GM18951 (cell line): ENCODE data around the gene C12orf56.

ENCODE experiments used
- POLR2A ChIP-seq: IDR thresholded peaks from 4 replicates; pipeline ENCODE4 v1.6.1; 2011; ENCODE audit warnings: mild to moderate bottlenecking; ENCODE audit not compliant: insufficient read length, insufficient read depth; ENCODE audit errors: extremely low read depth
- in situ Hi-C: fragments of 300-500 bp; cut with MboI; formaldehyde crosslinking; loops from one replicate; pipeline ENCODE4 v1.12.0; 2022; ENCODE audit warnings: low sequenced_read_pairs, mixed read lengths, inconsistent platforms; ENCODE audit not compliant: unreplicated experiment

Gene C12orf56

GRCh38 chr12:64265839-64266238 is 124.7 kb downstream of the C12orf56 start:
- no peak for TF ChIP-seq POLR2A
- in situ Hi-C loops, result loop anchor here (25.0 kb wide), 1 partner anchor 579 kb away; no protein-coding TSS in a partner anchor

- no peak for TF ChIP-seq POLR2A
- in situ Hi-C loops, result loop anchor here (25.0 kb wide), 1 partner anchor 575 kb away; no protein-coding TSS in a partner anchor
These were observed 128.7 kb downstream of the C12orf56 start for GRCh38 chr12:64261813-64262212.

- TF ChIP-seq POLR2A, result no peak
- in situ Hi-C loops, result loop anchor here (5.0 to 25.0 kb wide), 2 partner anchors 416 to 571 kb away; partner anchors contain the start of gene SRGAP1
These were observed 132.0 kb downstream of the C12orf56 start for GRCh38 chr12:64258576-64258975.

- in situ Hi-C loops, result loop anchor here (5.0 to 25.0 kb wide), 2 partner anchors 414 to 569 kb away; partner anchors contain the start of gene SRGAP1
- no peak for TF ChIP-seq POLR2A
These were observed 134.3 kb downstream of the C12orf56 start for GRCh38 chr12:64256166-64256800.

GRCh38 chr12:64255249-64255648 is 135.3 kb downstream of the C12orf56 start:
- in situ Hi-C loops, result loop anchor here (5.0 to 25.0 kb wide), 2 partner anchors 413 to 568 kb away; partner anchors contain the start of gene SRGAP1
- no peak for TF ChIP-seq POLR2A

GRCh38 chr12:64253356-64253755 is 137.2 kb downstream of the C12orf56 start:
- no peak for TF ChIP-seq POLR2A
- in situ Hi-C loops, result loop anchor here (25.0 kb wide), 1 partner anchor 566 kb away; no protein-coding TSS in a partner anchor

- no peak for TF ChIP-seq POLR2A
- in situ Hi-C loops, result loop anchor here (25.0 kb wide), 1 partner anchor 565 kb away; no protein-coding TSS in a partner anchor
These were observed 137.9 kb downstream of the C12orf56 start for GRCh38 chr12:64252681-64253080.

- TF ChIP-seq POLR2A, result no peak
- in situ Hi-C loops, result no loop called here
These were observed 146.7 kb downstream of the C12orf56 start for GRCh38 chr12:64243809-64244208.

GRCh38 chr12:64240781-64241180 is 149.8 kb downstream of the C12orf56 start:
- in situ Hi-C loops, result no loop called here
- TF ChIP-seq POLR2A, result no peak

- in situ Hi-C loops, result no loop called here
- no peak for TF ChIP-seq POLR2A
These were observed 153.2 kb downstream of the C12orf56 start for GRCh38 chr12:64237382-64237781.

GRCh38 chr12:64236549-64236948 is 154.0 kb downstream of the C12orf56 start:
- no peak for TF ChIP-seq POLR2A
- in situ Hi-C loops, result no loop called here

- no peak for TF ChIP-seq POLR2A
- in situ Hi-C loops, result no loop called here
These were observed 158.4 kb downstream of the C12orf56 start for GRCh38 chr12:64232196-64232595.

GRCh38 chr12:64229796-64230195 is 160.8 kb downstream of the C12orf56 start:
- TF ChIP-seq POLR2A, result no peak

GRCh38 chr12:64229240-64229639 is 161.3 kb downstream of the C12orf56 start:
- TF ChIP-seq POLR2A, result no peak
- in situ Hi-C loops, result no loop called here

More at GRCh38 chr12:64229796-64230195, 160.8 kb downstream of the C12orf56 start:
- in situ Hi-C loops, result no loop called here
